ENCODE results near the gene S100A7A.

- TF ChIP-seq, protein P1, sequence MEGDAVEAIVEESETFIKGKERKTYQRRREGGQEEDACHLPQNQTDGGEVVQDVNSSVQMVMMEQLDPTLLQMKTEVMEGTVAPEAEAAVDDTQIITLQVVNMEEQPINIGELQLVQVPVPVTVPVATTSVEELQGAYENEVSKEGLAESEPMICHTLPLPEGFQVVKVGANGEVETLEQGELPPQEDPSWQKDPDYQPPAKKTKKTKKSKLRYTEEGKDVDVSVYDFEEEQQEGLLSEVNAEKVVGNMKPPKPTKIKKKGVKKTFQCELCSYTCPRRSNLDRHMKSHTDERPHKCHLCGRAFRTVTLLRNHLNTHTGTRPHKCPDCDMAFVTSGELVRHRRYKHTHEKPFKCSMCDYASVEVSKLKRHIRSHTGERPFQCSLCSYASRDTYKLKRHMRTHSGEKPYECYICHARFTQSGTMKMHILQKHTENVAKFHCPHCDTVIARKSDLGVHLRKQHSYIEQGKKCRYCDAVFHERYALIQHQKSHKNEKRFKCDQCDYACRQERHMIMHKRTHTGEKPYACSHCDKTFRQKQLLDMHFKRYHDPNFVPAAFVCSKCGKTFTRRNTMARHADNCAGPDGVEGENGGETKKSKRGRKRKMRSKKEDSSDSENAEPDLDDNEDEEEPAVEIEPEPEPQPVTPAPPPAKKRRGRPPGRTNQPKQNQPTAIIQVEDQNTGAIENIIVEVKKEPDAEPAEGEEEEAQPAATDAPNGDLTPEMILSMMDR (IDR thresholded peaks at IDR 0.05; ENCODE audit: control extremely low read depth in 1 of 3, insufficient read depth in 1 of 3, low read depth in 1 of 3, low read length in 3 of 3), result no peak
- no peak for TF ChIP-seq YY1 (IDR thresholded peaks at IDR 0.05; ENCODE audit: low read depth, low read length)
- TF ChIP-seq MAFK (IDR thresholded peaks at IDR 0.05; ENCODE audit: low read depth, low read length), result no peak
- TF ChIP-seq KDM1A (IDR thresholded peaks at IDR 0.05; ENCODE audit: borderline replicate concordance, low read length), result no peak
- no peak for TF ChIP-seq CHD2 (IDR thresholded peaks at IDR 0.05; ENCODE audit: low read length)
- no peak for TF ChIP-seq TCF12 (IDR thresholded peaks at IDR 0.05; ENCODE audit: low read depth, low read length)
Measured at GRCh38 chr1:153417136-153417888, 992 bp downstream of the S100A7A start.
